Testis (tissue), 5 donors: Measurements from ENCODE around the gene RNF227. TPM values are rescaled to one million over a fixed set of nuclear protein-coding genes. Genes with fewer than 3 reads are reported as not detected.
A peak's percentile ranks its signal among the peaks of the same experiment; 100 is the strongest.

Experiments
- DNase-seq: peaks from one replicate; pipeline ENCODE4 v3.0.0-alpha.2; 2019
- H3K27ac ChIP-seq, 2 donors: fragments of 200-600 bp; sonication (generic); one replicate each; pipeline ENCODE4 v1.5.1; 2019
- H3K27me3 ChIP-seq: fragments of 200-600 bp; sonication (generic); one replicate; pipeline ENCODE4 v1.5.1; 2019
- H3K36me3 ChIP-seq: fragments of 200-600 bp; sonication (generic); one replicate; pipeline ENCODE4 v1.5.1; 2017; ENCODE audit warnings: low read depth; ENCODE audit errors: missing control alignments
- H3K4me1 ChIP-seq: fragments of 200-600 bp; sonication (generic); one replicate; pipeline ENCODE4 v1.5.1; 2019
- H3K4me3 ChIP-seq, 2 donors: fragments of 200-600 bp; sonication (generic); one replicate each; pipeline ENCODE4 v1.5.1; 2017 to 2019
- H3K9me3 ChIP-seq: fragments of 200-600 bp; sonication (generic); one replicate; pipeline ENCODE4 v1.5.1; 2017
- POLR2A ChIP-seq: fragments of 450-650 bp; IDR thresholded peaks from one replicate; pipeline ENCODE4 v1.6.1; 2017; ENCODE audit warnings: antibody characterized with exemption, mild to moderate bottlenecking, moderate library complexity
- WGBS, 2 donors: methylation state at CpG; one replicate each; pipeline ENCODE4 v1.1.5; 2018; 5-methylcytosine and 5-hydroxymethylcytosine counted together
- intact Hi-C: fragments of 100-400 bp; cut with DNase I; formaldehyde crosslinking; loops from one replicate; pipeline ENCODE4 v1.15.1; 2023; ENCODE audit warnings: low total_unique reads
- long read RNA-seq, 2 donors: transcript quantifications; one replicate each; lab custom pipeline, GENCODE V29; 2026
- polyA plus RNA-seq: library from polyadenylated mRNA; stranded (reverse); fragments of 350-450 nt; fragmentation: Illumina TruSeq; extraction: RNeasy Lipid Tissue Mini Kit (QIAGEN cat#74804); gene quantifications from one replicate; pipeline ENCODE4 v1.2.3, GENCODE V29; 2014; ENCODE audit warnings: low read depth, low replicate concordance; ENCODE audit not compliant: insufficient read depth
- total RNA-seq, 2 donors: library from RNA; depleted of rRNA; stranded (reverse); fragments of >200 nt; gene quantifications; one replicate each; pipeline ENCODE4 v1.2.3, GENCODE V29; 2016
- TF ChIP-seq, protein P1 (sequence below), 3 experiments: fragments of 450-650 bp in 2 of 3; fragments of 200-600 bp in 1 of 3; sonication (generic) in 1 of 3; IDR thresholded peaks; one replicate each; pipeline ENCODE4 v1.5.1; 2016 to 2019; ENCODE audit warnings: antibody characterized with exemption in 3 of 3, mild to moderate bottlenecking in 2 of 3, moderate library complexity in 1 of 3

RNF227 gene
- 10 to 100 TPM; 16.2 to 27.9 TPM for total RNA-seq
- 6.5 TPM for polyA plus RNA-seq
- long read RNA-seq, donor 1, transcript RNF227-202 (1 exons, 2,618 nt), result major isoform, 6 of 6 reads
- long read RNA-seq, donor 1, partial matches to known transcripts, result 0 of 6 reads
- long read RNA-seq, donor 1, other reads (novel, unspliced or antisense), result 0 of 6 reads
- long read RNA-seq, donor 2, partial matches to known transcripts, result 0 of 3 reads
- long read RNA-seq, donor 2, other reads (novel, unspliced or antisense), result 0 of 3 reads

DNA sequence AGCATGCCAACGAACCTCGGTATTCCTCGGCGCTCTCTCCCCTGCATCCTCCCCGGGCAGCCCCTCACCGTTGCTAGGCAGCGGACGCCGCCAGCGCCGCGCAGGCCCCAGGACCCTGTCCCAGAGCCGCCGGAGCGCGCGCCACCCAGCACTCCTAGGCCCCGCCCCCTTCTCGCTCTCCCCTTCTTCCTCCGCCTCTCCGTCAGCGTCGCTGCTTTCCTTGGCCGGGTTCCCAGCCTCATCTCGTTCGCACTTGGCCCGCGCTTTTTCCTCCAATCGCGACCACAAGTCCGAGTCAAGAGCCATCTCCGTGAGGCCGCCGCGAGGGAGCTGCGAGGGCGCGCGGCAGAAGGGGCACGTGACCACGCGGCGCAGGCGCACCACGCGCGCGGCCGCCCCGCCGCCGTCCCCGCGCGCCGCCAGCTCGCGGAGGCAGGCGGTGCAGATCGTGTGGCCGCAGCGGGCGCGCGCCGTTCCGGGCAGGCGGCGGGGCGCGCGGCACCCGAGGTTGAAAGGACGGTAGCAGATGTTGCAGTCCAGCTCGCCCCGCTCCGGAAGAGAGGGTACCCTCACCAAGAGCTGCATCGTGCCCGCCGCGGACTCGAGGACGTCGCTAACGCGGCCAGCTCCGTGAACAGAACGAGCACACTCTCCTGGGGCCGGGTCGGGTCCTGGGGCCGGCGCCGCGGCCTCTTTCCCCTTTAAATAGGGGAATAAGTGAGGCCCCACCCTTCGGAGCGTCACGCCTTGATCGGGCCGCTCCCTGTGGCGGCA lies at the start of gene RNF227:
TSS of gene RNF227 (minus strand) at position 679 of the 774 bp plus-strand sequence. CDS start at position 585, 94 bp downstream.
- H3K36me3 ChIP-seq, result no peaks in the 10 kb centered on the region
- TF ChIP-seq POLR2A, result no peak
- TF ChIP-seq, protein P1, sequence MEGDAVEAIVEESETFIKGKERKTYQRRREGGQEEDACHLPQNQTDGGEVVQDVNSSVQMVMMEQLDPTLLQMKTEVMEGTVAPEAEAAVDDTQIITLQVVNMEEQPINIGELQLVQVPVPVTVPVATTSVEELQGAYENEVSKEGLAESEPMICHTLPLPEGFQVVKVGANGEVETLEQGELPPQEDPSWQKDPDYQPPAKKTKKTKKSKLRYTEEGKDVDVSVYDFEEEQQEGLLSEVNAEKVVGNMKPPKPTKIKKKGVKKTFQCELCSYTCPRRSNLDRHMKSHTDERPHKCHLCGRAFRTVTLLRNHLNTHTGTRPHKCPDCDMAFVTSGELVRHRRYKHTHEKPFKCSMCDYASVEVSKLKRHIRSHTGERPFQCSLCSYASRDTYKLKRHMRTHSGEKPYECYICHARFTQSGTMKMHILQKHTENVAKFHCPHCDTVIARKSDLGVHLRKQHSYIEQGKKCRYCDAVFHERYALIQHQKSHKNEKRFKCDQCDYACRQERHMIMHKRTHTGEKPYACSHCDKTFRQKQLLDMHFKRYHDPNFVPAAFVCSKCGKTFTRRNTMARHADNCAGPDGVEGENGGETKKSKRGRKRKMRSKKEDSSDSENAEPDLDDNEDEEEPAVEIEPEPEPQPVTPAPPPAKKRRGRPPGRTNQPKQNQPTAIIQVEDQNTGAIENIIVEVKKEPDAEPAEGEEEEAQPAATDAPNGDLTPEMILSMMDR (IDR thresholded peaks at IDR 0.05), result peak in 1 of 3 experiments; percentile 29
- no peaks in the 10 kb centered on the region for H3K9me3 ChIP-seq
- intact Hi-C loops, result no loop called here
- no peaks in the 10 kb centered on the region for H3K27me3 ChIP-seq
- peaks cover 11% of the 10 kb centered on the region for H3K4me1 ChIP-seq
- H3K27ac ChIP-seq, result peak within 1 kb of the TSS; percentile 90 to 96
- 0 to 2% methylated on average over 15 to 99 of the region's 100 CpGs for WGBS, 2 donors
- H3K4me3 ChIP-seq, result peak within 1 kb of the TSS; percentile 59 to 67
- DNase-seq, result peak; percentile 93

DNA sequence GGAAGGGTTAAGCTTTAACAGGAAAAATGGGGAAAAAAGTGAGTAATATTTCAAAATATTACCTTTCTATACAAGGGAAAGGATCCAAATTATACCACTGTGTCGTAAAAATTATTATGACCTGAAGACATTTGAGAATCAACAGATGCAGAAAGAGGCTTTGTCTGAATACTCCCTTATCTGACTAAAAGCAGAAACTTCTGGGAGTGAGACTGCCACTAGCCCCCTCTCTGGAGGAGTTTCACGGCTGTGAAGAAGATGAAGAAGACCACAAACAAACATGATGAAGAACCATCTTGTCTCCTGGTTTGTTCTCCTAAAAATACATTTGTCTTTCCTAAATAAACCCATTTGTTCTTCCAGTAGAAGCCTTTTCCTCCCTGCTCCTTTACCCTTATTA lies 45.3 kb upstream of the RNF227 start:
- no peaks in the 10 kb centered on the region for H3K27me3 ChIP-seq
- DNase-seq, result no peak
- intact Hi-C loops, result no loop called here
- TF ChIP-seq POLR2A, result no peak
- TF ChIP-seq, protein P1 (IDR thresholded peaks at IDR 0.05), result no peak
- WGBS, 2 donors, result 30 to 45% methylated on average over 2 of the region's 2 CpGs
- H3K4me3 ChIP-seq, result no peak overlapping the region
- H3K9me3 ChIP-seq, result no peaks in the 10 kb centered on the region
- H3K4me1 ChIP-seq, result no peaks in the 10 kb centered on the region
- H3K36me3 ChIP-seq, result no peaks in the 10 kb centered on the region
- H3K27ac ChIP-seq, result no peak overlapping the region

DNA sequence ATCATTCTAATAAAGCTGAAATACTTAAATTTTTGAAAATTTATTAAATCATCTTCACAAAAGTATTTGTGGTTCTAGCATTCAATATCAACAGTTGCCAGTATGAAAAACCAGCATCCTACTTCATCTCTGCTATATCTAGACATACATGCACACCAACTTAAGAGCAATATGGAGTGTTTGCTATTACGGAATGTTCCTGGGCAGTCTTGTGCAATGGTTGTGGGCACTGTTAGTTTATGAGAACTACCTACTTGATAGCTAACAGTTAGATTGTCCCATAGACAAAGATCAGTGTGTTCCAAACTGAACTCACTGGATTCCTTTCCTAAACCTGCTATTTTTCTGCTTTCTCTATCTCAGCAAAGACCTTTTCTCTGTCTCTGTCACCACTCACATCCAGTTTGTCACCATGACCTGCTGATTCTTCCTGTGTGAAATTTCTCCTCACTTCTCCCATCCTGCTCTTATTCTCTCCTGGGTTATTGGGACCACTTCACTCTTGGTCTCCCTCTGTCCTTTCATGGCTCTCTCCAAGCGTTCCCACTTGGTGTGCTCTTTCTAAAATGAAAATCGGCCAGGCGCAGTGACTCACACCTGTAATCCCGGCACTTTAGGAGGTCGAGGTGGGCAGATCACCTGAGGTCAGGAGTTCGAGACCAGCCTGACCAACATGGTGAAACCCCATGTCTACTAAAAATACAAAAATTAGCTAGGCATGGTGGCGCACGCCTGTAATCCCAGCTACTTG lies 43.6 kb upstream of the RNF227 start:
- no peaks in the 10 kb centered on the region for H3K9me3 ChIP-seq
- no peaks in the 10 kb centered on the region for H3K36me3 ChIP-seq
- no peaks in the 10 kb centered on the region for H3K27me3 ChIP-seq
- DNase-seq, result no peak
- no peaks in the 10 kb centered on the region for H3K4me1 ChIP-seq
- H3K27ac ChIP-seq, result no peak overlapping the region
- TF ChIP-seq POLR2A, result no peak
- TF ChIP-seq, protein P1 (IDR thresholded peaks at IDR 0.05), result no peak
- intact Hi-C loops, result no loop called here
- whole genome bisulfite sequencing, 2 donors, result 90 to 92% methylated on average over 9 of the region's 9 CpGs
- H3K4me3 ChIP-seq, result no peak overlapping the region

DNA sequence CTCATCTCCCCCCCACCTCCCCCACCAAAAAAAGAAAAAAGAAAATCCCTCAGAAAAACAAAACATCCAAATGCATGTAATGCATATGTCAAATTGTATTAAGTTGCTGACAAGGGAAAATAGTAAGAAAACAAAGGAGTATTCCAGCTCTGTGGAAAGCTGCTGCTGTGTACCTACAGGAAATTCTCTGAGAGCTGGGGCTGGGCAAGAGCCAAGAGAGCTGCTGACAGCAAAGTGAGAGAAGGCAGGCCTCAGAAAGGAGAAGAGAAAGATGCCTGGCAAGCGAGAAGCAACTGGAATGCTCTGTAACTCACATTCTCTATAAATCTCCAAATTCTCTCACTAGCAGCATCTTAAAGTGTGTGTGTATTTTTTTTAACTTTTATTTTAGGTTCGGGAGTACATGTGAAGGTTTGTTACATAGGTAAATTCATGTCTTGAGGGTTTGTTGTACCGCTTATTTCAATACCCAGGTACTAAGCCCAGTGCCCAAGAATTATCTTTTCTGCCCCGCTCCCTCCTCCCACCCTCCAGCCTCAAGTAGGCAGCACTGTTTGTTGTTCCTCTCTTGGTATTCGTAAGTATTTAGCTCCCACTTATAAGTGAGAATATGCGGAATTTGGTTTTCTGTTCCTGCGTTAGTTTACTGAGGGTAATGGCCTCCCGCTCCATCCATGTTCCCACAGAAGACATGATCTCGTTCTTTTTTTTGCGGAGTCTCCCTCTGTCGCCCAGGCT lies 40.3 kb upstream of the RNF227 start:
- Histone ChIP-seq H3K36me3 (no peaks in the 10 kb centered on the region), H3K27me3 (no peaks in the 10 kb centered on the region), H3K9me3 (no peaks in the 10 kb centered on the region), H3K27ac (no peak overlapping the region), H3K4me1 (no peaks in the 10 kb centered on the region), H3K4me3 (no peak overlapping the region)
- intact Hi-C loops, result no loop called here
- WGBS, 2 donors, result 64 to 66% methylated on average over 11 of the region's 11 CpGs
- peak; percentile 22 for DNase-seq
- TF ChIP-seq, protein P1 (IDR thresholded peaks at IDR 0.05), result no peak
- TF ChIP-seq POLR2A, result no peak
